A549 (cell line): ENCODE measurements around the gene CRACR2B.

Experiments used
- CTCF ChIP-seq: fragments of >200 bp; sonication (Bioruptor Twin); formaldehyde crosslinking; IDR thresholded peaks from 3 replicates; pipeline ENCODE4 v1.5.1; 2016
- HMGXB4 ChIP-seq: fragments of 250-450 bp; sonication (Bioruptor Pico); IDR thresholded peaks from 2 replicates; pipeline ENCODE4 v1.5.0; 2021; ENCODE audit warnings: mild to moderate bottlenecking, moderate library complexity, borderline replicate concordance
- KDM5A ChIP-seq: fragments of 200-600 bp; sonication (generic); IDR thresholded peaks from 2 replicates; pipeline ENCODE4 v1.6.1; 2016; ENCODE audit warnings: antibody characterized with exemption, mild to moderate bottlenecking
- MYC ChIP-seq: IDR thresholded peaks from 2 replicates; pipeline ENCODE4 v1.6.1; 2012; ENCODE audit warnings: mild to moderate bottlenecking, inconsistent platforms, low read length, improper control_type of control experiment, borderline replicate concordance
- NR3C1 ChIP-seq: fragments of >200 bp; sonication (Bioruptor Twin); formaldehyde crosslinking; IDR thresholded peaks from 3 replicates; pipeline ENCODE4 v1.6.1; 2017

- no peak for TF ChIP-seq KDM5A
- no peak for TF ChIP-seq MYC
- TF ChIP-seq CTCF: no peak
- TF ChIP-seq HMGXB4 (CRISPR knock-in tag): no peak
- no peak for TF ChIP-seq NR3C1
Observed at GRCh38 chr11:836700-837099, 9.0 kb downstream of the CRACR2B start.
